ENCODE results near the gene OR8D1.

DNA sequence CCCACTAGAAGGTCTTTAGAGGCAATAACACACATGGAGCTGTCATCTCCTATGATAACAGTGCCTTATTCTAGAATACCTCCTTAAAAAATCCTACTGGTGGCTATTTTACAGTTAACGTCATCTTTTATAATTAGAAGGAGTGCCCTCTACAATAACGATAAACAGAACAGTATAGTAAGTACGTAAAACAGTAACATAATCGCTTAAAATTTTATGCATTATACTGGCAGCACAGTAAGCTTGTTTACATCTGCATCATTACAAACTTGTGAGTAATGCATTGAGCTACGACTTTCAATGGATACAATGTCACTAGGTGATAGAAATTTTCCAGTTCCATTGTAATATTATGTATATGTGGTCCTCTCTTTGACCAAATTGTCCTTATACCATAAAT, 30.6 kb upstream of the OR8D1 start:
- TF ChIP-seq CTCF (IDR thresholded peaks at IDR 0.05) (no peak), POLR2A (IDR thresholded peaks at IDR 0.05) (no peak)
